ENCODE measurements around the gene EGFL6.

- no peak for TF ChIP-seq ZNF274 (IDR thresholded peaks at IDR 0.05; ENCODE audit: low read depth, low read length)
- no peak for TF ChIP-seq SUZ12 (IDR thresholded peaks at IDR 0.05; ENCODE audit: extremely low read depth, insufficient read depth, insufficient read length)
- TF ChIP-seq YY1 (IDR thresholded peaks at IDR 0.05; ENCODE audit: insufficient read depth, insufficient read length): no peak
Measured at GRCh38 chrX:13570261-13570605, 832 bp downstream of the EGFL6 start.
